HG03439 (cell line): ENCODE data around the gene BPIFB2.
"Not testable (repeated sequence)": the region's sequence is repeated elsewhere in the genome, so short reads cannot be mapped to it uniquely, and the experiment has no call there.

Experiments
- ATAC-seq: cut with Tn5 transposase; IDR thresholded peaks from one replicate; pipeline ENCODE4 v1.9.1; 2021; ENCODE audit warnings: mild to moderate bottlenecking, moderate library complexity; ENCODE audit not compliant: unreplicated experiment

BPIFB2 gene

DNA sequence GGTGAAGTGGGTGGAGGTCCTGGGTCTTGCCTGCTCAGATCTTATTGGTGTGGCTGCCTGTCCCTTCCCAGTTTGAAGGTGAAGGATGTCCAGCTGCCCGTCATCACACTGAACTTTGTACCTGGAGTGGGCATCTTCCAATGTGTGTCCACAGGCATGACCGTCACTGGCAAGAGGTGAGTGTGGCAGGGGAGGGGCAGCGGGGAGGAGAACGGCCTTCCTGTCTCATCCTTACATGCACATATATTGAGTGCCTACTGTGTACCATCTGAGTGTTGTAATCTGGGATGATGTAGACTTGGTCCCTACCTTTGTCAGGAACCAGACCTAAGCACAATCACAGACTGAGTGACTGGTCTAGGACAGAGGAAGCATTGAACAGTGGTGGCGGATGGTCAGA, 26.6 kb downstream of the BPIFB2 start:
- no peak for ATAC-seq

GRCh38 chr20:33034901-33035492, 27.5 kb downstream of the BPIFB2 start:
- no peak for ATAC-seq

- ATAC-seq, result no peak
Observed at GRCh38 chr20:33037456-33037855, 30.0 kb downstream of the BPIFB2 start.

- no peak for ATAC-seq
Observed at GRCh38 chr20:33038243-33038642, 30.7 kb downstream of the BPIFB2 start.

GRCh38 chr20:33042430-33042829, 34.9 kb downstream of the BPIFB2 start:
- no peak for ATAC-seq

DNA sequence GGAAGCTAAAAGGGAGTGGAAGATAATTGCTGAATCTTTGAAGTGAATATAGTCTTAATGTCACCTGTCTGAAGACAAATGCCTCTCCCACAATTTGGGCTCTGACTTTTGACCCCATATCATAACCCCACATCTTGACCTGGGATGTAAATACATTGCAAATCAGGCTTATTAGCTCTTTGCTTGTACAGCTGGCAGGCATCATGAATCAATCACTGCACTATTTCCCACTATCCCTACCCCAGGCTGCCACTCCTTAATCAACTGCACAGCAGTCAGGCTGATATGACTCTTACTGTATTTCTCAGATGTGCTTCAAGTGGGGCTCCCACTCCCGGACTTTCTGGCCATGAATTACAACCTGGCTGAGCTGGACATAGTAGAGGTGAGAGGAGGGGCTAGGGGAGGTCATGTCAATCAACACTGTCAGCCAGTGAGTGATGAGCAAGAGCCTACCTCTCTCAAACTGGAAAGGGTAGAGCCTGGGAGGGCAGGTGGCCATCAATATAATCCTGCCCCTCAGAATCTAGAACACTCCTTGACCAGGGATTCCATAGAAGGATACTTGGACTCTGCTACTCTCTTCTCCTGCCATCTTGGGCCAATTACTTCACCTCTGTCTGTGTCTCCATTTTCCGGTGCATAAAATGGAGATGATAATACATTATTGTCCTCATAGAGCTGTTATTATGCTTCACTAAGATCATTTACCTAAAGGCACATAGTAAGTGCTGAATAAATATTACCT, 35.7 kb downstream of the BPIFB2 start:
- ATAC-seq, result no peak

DNA sequence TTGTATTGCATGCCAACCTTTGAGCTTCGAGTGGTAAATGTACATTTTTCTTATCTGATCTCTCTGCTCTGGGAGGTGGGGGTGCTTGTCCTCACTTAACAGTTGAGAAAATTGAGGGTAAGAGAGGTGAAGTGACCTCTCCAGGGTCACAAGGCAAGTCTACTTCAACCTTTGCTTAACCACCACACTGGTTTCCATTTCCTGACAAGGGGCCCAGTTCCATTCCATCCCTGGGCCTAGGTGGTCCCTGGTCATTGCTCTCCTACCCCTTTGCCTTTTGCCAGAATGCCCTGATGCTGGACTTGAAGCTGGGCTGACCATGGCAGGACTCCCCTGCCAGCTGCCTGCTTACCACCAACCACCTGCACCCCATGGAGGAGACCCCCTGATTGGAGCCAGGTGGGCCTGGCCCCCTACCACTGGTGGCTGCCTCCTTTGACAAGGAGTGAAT, 36.3 kb downstream of the BPIFB2 start:
- no peak for ATAC-seq

DNA sequence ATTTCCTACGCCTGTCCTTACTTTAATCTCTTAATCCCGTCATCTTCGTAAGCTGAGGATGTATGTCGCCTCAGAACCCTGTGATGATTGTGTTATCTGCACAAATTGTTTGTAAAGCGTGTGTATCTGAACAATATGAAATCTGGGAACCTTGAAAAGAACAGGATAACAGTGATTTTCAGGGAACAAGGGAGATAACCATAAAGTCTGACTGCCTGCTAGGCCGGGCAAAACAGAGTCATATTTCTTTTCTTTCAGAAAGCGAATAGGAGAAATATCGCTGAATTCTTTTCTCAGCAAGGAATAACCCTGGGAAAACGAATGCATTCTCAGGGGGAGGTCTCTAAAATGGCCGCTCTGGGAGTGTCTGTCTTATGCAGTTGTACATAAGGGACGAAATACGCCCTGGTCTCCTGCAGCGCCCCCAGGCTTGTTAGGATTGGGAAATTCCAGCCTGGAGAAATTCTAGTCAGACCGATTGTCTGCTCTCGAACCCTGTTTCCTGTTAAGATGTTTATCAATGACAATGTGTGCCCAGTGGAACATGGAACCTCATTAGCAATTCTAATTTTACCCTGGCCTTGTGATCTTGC, 37.7 kb downstream of the BPIFB2 start:
- ATAC-seq, result not testable (repeated sequence)

DNA sequence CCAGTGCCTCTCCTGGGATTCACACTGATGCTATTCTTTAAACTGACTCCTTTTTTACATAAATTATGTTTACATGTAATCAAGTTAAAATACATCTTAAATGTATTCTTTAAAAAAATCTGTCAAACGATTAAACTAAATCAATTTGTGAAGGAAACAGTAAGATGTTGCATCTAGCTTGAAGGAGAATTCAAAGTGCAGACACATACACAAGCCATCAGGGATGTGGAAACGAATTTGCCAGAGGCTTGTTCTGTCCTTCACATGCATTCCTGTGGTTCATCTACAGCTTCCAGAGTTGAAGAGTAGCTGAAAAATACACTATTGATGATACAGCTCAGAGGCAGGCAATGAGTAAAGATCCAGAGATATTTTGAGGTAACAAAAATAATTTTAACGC, 38.9 kb downstream of the BPIFB2 start:
- ATAC-seq, result no peak

DNA sequence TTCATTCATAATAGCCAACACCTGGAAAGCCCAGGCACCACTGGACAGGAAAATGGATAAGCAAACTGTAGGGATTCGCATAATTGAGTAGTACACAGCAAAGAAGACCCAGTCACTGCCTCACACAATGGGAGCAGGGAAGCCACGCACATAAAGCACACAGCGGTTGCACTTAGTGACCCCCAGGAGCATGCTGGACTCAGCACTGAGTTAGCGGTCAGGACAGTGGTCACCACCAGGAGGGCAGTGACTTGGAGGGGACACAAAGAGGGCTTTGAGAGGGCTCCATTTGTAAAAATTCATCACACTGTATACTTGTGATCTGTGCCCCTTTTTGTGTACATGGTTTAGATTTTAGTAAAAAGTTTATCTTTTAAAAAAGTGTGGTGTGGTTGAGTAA, 43.8 kb downstream of the BPIFB2 start:
- ATAC-seq, result no peak

DNA sequence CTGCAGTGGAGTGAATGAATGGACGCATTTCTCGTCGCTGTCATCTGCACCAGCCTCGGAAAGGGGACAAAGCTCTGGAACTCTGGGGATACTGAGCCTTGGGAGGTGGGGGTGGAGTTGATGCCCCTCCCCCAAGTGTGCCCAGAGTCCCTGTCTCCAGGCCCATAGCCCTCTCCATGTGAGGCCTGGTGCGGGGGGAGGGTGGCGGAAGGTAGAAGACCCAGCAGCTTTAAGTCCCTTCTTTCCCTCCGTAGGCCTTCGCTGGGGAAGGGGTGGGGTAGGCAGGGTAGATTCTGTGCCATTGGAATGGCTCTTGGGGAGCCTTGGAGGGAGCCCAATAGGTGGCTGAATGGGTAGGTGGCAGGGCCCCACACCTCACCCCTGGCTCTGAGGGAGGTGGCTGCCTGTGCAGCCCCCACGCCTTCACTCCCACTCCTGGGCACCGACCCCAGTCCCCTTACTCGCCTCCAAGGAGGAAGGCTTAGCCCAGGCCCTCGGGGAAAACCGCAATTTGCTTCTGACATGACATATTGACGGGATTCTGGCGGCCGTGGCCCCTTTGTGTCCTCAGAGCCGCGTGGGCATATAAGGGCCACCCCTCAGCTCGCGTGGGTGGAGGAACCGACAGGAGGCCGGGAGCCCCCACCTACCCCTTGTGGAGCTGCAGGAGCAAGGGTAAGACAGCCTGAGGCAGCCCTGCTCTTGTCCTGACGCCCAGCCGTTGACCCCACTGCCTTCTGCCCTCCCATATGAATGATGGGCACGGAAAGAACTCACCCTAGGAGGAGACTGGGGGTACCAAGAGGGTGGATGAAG, 46.0 kb downstream of the BPIFB2 start, which contains the start of gene BPIFB3:
Gene BPIFB3 (plus strand): TSS at position 613 of the 816 bp plus-strand sequence. CDS start 1,533 bp downstream, outside the sequence.
- no peak for ATAC-seq

DNA sequence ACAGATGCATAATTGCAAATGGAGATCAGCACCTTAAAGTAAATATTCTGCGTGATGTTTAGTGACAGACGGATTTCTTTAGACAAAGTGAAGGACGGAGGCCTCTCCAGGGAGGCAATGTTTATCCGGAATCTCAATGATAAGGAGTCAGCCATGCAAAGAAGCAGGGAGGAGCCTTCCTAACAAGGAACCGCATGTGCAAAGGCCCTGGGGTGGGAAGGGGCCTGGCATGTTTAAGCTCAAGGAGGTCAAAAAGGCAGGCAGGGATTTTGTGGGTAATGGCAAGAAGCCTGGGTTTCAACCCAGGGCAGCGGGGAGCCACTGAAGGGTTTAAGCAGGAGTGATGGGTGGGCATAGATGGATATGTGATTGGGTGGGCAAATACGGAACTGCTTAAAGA, 46.9 kb downstream of the BPIFB2 start:
- no peak for ATAC-seq

- no peak for ATAC-seq
Observed at GRCh38 chr20:33054791-33055190, 47.3 kb downstream of the BPIFB2 start.

DNA sequence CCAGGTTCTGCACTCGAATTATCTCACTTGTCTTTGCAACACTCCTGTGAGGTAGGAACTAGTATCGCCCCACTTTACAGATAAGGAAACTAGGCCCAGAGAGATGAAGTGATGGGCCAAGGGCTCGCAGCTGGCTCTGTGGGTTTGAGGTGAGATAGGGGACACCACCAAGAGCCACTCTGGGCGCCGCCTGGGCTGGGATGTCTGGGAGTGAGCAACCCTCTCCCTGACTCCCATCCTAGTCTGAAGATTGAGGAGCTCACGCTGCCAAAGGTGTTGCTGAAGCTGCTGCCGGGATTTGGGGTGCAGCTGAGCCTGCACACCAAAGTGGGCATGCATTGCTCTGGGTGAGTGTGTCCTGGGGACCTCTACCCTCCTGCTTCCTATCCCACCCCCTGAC, 51.6 kb downstream of the BPIFB2 start:
- no peak for ATAC-seq

DNA sequence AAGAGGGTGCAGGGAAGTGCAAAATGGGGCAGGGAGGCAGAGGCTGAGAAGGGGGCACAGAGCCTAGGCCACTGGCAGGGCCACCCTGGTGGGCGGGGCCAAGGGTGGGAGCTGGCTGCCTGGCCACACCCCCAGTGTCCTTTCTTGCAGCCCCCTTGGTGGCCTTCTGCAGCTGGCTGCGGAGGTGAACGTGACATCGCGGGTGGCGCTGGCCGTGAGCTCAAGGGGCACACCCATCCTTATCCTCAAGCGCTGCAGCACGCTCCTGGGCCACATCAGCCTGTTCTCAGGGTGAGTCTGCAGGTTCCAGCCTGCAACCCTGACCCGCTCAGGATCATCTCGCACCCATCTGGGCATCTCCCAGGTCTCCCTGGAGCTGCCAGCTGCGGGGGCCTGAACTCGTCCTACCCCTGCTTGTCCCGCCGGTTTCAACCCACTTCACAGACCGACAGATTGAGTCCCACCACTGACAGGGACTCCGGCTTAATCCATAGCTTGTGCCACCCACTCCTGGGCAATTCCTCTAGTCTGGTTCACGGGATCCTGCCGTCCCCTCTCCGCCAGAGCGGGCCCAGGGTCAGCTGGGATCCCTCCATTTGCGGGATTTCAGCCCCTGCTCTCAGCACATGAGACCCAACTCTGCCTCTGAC, 52.4 kb downstream of the BPIFB2 start:
- no peak for ATAC-seq

GRCh38 chr20:33061658-33062028, 54.1 kb downstream of the BPIFB2 start:
- no peak for ATAC-seq

DNA sequence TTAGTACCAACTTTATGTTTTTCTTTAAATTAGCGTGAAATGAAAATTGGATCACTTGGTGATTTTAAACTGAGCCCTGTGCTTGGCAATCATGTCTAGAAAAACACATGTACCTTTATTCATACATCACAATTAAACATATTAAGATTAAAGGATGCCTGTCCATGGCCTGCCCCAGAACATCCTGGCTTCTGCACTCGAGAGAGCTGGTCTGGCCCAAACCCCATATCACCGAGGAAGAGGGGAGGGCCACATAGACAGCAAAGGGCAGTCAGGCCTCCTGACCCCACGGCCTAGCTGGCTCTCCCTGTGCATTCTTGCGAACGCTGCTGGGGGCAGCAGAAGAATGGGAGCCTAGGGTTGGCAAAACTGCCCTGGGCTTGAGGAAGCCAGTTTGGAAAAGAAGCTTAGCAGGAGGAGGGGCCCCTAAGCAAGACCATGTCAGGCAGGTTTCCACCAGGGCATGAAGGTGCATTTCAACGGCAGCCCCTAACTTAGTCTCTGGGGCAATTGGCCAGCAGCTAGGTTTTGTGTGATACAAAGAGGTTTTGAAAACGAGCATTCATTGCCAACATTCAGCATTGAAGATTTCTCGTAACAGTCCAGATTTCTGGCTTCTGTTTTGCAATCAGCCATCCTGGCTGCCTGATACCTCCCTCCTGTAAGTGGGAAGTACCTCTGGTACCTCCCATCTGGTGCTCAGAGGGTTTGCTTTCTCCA, 54.8 kb downstream of the BPIFB2 start:
- ATAC-seq, result no peak

DNA sequence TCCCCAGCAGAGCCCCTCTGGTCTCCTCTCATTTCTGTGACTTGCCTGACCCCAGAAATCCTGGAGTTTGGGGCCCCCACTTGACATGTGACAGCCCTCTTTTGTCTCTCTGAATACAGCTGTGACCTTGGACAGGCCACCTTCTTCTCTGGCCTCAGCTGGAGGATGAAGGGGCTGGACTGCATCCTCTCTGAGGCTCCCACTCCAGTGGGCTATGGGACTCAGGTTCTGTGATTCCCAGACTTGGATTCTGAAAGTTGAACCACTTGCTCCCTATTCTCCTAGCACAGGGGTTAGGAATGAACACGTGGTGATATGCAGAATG, 55.3 kb downstream of the BPIFB2 start:
- no peak for ATAC-seq

GRCh38 chr20:33063271-33063670, 55.8 kb downstream of the BPIFB2 start:
- ATAC-seq, result no peak

- ATAC-seq, result no peak
Observed at GRCh38 chr20:33064572-33065287, 57.2 kb downstream of the BPIFB2 start.
